Gastroesophageal sphincter (tissue), 3 donors: Measurements from ENCODE around the gene MAFF.

ENCODE experiments used
- POLR2AphosphoS5 ChIP-seq: sonication (generic); formaldehyde crosslinking; IDR thresholded peaks from one replicate; pipeline ENCODE4 v1.6.1; 2017; ENCODE audit warnings: antibody characterized with exemption
- TF ChIP-seq, protein P1 (sequence below), 4 experiments: fragments of 200-600 bp in 2 of 4; fragments of 450-650 bp in 2 of 4; sonication (generic) in 1 of 4; IDR thresholded peaks; one replicate each; pipeline ENCODE4 v1.5.1; 2017 to 2019; ENCODE audit warnings: antibody characterized with exemption in 4 of 4, mild to moderate bottlenecking in 2 of 4, moderate library complexity in 2 of 4

DNA sequence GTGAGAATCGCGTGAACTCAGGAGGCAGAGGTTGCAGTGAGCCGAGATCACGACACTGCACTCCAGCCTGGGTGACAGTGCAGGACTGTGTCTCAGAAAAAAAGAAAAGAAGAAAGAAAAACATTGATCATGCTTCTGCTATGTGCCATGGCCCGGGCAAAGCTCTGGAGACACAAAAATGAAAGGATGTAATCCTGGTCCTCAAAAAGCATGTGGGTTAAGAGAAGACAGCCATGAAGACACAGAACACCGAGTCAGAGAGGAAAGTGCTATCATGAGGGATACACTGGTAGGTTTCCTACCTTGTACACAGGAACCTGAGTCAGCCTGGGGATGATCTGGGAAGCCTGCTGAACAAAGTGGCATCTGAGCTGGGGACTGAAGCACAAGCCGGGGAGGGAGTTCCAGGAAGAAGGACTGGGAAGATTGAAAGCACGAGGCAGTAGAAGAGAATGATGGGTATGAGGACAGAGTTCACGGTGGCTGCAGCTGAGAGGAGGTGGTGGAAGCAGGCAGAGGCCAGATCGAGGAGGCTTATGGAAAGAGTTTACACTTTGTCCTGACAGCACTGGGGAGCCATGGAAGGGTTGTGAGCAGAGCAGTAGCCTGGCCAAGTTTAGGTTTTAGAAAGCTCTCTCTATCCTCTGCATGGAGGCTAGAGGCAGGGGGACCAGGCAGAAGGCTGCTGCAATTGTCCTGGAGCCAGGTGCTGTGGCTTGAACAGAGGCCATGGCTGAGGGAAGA lies 9.9 kb upstream of the MAFF start:
- TF ChIP-seq POLR2AphosphoS5 = no peak
- TF ChIP-seq, protein P1, sequence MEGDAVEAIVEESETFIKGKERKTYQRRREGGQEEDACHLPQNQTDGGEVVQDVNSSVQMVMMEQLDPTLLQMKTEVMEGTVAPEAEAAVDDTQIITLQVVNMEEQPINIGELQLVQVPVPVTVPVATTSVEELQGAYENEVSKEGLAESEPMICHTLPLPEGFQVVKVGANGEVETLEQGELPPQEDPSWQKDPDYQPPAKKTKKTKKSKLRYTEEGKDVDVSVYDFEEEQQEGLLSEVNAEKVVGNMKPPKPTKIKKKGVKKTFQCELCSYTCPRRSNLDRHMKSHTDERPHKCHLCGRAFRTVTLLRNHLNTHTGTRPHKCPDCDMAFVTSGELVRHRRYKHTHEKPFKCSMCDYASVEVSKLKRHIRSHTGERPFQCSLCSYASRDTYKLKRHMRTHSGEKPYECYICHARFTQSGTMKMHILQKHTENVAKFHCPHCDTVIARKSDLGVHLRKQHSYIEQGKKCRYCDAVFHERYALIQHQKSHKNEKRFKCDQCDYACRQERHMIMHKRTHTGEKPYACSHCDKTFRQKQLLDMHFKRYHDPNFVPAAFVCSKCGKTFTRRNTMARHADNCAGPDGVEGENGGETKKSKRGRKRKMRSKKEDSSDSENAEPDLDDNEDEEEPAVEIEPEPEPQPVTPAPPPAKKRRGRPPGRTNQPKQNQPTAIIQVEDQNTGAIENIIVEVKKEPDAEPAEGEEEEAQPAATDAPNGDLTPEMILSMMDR (IDR thresholded peaks at IDR 0.05) = no peak
